EH (cell line): ENCODE data around the gene B4GALT2.

ENCODE experiments used
- DNase-seq: peaks from one replicate; pipeline ENCODE4 v3.0.0-alpha.2; 2015; ENCODE audit warnings: low read depth

Gene B4GALT2

DNA sequence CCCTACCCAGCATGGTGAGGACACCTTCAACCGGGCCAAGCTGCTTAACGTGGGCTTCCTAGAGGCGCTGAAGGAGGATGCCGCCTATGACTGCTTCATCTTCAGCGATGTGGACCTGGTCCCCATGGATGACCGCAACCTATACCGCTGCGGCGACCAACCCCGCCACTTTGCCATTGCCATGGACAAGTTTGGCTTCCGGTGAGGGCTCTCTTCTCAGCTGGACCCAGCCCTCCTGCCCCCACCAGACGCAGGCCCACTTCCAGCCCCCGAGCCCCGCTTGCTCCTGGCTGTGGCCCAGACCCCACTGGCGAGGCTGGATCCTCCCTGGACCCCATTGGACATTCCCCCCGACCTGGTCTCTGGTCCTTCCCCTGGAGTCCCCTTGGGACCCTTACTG is 5.8 kb downstream of the B4GALT2 start:
- no peak for DNase-seq

- peak; percentile 12 for DNase-seq
Observed at GRCh38 chr1:43985984-43986595, 7.1 kb downstream of the B4GALT2 start.

GRCh38 chr1:43986712-43987111 is 7.7 kb downstream of the B4GALT2 start:
- DNase-seq: peak; percentile 34

DNA sequence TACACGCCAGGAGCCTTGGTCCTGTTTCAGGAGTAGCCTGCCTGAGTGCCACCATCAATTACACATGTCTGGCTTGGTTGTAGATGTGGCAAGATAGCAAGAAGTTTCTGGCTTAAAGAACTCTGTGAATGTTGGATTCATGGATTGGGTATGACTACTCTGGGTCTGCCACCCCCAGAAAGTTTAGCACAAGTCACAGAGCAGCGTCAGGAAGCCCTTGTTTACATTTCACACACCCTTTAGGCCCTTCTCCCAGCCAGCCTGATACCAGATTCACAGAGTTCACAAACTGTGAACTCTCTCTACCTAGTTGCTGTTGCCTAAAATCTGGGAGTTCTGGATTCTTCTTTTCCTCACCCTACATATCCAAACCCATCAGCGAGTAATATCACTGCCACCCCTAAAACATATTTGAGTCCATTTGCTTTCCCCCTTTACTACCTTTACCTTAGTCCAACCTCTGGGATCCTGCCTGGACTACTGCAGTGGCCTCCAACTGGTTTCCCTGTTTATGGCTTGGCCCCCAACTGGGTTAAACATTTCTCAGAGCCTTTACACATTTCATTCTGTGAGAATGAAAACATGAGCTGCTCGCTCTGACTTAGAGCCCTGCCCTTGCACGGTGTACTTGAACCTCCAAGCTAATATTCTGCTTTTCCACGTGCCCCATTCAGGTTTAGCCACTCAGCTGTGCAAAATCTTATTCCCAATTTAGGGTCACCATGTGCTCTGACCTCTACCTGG is 8.3 kb downstream of the B4GALT2 start:
- peak; percentile 67 for DNase-seq

- no peak for DNase-seq
Observed at GRCh38 chr1:43990271-43991199, 11.5 kb downstream of the B4GALT2 start.

- no peak for DNase-seq
Observed at GRCh38 chr1:43991200-43991475, 12.1 kb downstream of the B4GALT2 start.

DNA sequence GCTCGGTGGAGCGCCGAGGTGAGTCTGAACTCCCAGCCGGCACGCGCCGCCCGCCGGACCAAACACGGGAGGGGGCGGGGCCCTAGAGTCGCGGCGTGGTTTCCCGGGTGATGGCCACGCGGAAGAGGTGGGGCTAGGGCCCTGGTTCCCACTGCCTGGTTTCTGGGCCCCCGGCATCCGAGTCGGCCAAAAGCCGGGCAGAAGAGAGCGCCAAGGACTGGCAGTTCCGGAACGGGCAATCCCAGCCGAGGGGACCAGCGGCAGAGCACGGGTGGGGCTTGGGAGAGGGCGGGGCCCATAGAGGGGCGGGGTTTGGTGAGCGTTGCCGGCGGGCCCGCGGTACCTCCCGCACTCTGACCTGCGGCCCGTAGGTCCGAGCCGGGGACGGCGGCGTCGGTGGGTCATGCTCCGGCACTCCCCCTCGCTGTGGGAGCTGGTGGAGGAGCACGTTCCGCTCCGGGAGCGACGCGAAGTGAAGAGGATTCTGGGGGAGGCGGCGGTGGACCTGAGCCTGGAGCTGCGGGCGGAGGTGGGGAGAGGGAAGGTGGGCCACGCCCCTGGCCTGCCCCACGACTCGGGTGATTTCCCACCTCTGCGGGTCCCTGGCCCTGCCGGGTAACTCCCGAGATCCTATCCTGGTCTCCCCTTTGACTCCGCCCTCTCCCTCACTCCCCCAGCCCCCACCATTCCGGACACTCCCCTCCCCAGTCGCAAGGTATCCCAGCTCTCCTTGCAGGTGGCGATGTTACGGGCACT is 12.6 kb downstream of the B4GALT2 start, which contains the start of gene CCDC24:
Gene CCDC24 (plus strand): TSS at position 124 of the 756 bp plus-strand sequence. CDS start 280 bp downstream, at position 404.
- peak; percentile 91 for DNase-seq

DNA sequence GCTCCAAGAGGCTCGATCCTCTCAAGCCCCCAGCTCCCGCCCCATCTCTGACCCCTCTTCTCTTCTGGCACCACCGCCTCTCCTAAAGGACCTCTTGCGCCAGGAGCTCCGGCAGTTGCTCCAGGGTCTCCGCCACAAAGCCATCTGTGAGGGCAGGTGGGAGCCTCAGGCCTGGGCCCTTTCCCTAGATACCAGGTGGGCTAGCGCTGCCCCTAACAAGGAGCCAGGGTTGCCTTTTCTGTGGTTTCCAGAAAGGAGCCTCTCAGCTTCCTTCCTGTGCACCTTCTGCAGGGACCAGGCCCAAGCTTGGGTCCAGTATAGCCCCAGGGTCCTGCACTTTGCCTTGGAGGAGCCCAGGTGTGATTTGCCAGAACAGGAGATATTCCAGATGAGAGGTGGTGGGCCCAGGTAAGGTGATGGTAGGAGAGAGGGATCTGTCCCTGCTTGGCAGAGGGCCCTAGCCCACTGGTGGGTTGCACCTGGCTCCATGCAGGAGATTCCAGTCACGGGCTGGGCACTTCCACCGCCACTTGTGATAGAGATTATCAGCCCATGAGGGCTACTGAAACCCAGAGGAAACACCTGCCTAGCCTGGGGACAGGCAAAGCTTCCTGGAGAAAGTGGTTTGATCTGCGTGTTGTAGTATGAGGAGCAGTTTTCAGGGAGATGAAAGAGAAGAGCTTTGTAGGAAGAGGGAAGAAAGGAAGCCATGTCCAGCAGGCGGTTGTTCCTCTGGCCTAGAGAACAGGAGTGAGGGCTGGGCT is 13.4 kb downstream of the B4GALT2 start:
- no peak for DNase-seq

DNA sequence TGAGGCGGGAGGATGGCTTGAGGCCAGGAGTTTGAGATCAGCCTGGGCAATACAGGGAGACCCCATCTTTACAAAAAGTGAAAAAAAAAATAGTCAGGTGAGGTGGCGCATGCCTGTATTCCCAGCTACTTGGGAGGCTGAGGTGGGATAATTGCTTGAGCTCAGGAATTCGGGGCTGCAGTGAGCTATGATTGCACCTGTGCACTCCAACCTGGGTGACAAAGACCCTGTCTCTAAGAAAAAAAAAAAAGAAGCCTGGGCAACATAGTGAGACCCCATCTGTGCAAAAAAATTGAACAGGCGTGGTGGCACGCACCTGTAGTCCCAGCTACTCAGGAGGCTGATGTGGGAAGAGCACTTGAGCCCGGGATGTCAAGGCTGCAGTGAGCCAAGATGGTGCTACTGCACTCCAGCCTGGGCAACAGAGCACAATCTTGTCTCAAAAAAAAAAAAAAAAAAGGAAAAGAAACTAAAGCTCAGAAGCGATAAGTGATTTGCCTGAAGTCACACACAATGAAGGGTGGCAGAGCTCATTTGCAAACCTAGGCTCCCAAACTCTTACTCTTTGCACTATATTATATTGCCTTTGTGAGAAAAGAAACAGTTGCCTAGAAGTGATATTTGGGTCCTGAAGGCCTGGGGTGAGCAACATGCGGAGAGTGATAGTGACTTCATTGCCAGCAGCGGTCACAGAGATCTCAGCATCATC is 14.3 kb downstream of the B4GALT2 start:
- no peak for DNase-seq

DNA sequence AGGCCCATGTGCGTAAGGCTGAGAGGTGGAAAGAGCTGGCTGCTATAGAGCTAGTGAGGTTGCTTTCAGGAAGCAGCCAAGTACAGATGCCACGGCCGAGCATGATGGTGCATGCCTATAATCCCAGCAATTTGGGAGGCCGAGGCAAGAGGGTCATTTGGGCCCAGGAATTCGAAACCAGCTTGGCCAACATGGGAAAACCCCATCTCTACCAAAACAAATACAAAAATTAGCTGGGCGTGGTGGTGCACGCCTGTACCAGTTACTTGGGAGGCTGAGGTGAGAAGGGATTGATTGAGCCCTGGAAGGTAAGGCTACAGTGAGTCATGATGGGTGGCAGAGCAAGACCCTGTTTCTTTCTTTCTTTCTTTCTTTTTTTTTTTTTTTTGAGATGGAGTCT is 15.1 kb downstream of the B4GALT2 start:
- DNase-seq: no peak

DNA sequence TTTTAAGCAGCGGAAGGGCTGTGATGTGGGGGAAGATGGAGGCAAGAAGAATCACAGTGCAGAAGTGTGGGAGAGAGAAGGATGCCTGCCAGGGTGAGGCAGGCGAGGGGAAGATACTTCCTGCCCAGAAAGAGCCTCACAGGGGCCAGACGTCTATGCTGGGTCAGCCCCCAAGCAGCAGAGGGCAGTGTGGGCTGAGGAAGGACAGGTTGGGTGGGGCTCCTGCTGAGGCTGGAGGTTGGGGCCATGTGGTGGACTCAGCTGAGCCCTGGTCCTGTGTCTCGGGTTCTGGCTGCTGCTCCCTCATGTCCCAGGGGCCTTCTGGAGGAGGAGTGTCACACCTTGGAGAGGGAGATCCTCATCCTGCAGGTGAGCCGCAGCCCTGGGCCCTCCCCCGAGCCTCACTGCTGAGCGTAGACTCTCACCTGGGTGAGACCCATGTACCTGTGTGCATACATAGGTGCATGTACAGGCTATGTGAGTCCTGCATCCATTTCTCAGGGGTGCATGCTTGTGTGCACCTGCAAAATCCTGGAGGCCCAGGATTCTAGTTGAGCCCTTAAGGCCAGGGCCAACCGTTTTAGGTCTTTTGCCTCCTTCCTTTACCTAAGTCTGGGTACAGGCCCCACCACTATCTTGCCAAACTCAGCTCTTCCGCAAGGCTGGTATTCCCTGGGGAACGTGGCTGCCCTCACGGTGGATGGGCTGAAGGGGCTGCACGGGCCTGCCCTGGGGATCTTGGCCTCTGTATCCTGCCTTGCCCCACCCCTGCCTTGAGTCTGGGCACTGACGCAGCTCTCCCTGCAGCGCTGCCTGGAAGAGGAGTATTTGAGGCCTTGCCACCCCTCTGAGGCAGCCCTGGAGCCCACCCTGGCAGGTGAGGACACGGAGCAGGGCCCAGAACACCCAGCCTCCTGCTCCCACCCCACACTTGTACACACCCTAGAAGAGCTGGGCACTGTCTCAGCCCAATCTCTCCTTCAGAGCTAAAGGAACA is 16.1 kb downstream of the B4GALT2 start:
- DNase-seq: peak; percentile 48

- no peak for DNase-seq
Observed at GRCh38 chr1:43995984-43996732, 17.1 kb downstream of the B4GALT2 start.

DNA sequence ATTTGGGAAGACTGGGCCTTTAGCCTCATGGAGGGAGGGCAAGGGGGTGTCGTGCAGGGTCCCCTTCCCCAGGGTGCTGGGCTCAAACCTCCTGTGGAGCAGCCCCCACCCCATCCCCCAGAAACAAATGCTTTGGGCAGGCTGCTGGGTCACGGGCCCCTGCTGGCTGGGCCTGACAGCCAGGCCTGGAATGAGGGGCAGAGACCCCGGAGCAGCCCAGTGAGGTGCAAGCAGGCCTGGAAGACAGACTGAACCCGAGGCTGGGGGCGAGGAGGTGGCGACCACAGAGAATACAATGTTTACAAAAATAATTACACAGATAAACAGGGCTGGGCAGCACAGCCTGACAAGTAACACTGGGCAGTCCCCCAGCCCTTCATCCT is 17.7 kb downstream of the B4GALT2 start:
- DNase-seq: no peak

DNA sequence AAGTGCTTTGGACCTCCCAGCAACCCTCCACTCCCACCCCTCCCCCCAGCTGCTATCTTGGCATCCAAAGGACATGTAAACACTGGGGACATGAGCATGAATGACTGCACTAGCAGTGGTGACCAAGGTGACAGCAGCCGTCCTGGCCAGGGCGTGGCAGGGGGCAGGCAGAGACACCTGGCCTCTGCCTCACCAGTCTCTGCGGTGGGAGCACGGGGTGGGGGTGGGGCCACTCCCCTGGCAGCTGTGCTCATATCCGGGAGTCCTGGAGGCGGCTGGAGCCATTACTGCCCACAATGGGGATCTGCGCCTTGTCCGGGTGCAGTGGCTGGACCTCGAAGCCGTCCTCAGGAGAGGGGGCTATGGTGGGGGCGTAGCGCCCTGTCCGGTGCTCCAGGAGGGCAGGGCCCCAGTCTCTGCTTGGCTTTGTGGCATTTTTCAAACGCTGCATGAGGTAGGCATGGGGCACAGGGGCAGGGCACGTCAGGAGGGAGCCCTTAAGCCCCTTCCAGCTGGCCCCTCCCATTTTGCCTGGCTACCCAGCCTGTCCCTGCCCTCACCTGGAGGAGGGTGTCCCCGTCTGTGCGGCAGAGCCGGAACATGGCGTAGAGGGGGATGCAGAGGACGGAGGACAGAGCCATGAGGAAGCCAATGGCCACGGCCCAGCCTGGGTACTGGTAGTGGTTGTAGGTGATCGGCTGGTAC is 18.4 kb downstream of the B4GALT2 start:
- DNase-seq: no peak

- DNase-seq: no peak
Observed at GRCh38 chr1:43998000-43998378, 19.0 kb downstream of the B4GALT2 start.

DNA sequence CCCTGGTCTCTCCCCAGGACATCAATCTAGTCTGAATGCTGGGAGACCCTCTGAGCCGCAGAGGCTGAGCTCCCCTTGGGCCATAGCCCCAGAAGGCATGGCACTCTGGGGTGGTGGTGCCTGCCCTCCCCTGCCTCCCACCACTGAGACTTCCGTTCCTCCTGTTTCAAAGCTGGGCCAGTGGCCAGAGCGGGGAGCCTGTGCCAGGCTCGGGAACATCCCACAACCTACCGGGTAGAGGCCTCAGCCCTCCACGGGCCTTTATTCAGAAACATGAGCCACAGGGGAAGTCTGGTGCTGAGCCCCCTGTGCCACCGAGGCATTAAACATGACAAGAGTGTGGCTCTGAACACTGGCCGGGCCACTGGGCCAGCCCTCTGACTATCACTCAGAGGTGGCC is 20.4 kb downstream of the B4GALT2 start:
- no peak for DNase-seq

DNA sequence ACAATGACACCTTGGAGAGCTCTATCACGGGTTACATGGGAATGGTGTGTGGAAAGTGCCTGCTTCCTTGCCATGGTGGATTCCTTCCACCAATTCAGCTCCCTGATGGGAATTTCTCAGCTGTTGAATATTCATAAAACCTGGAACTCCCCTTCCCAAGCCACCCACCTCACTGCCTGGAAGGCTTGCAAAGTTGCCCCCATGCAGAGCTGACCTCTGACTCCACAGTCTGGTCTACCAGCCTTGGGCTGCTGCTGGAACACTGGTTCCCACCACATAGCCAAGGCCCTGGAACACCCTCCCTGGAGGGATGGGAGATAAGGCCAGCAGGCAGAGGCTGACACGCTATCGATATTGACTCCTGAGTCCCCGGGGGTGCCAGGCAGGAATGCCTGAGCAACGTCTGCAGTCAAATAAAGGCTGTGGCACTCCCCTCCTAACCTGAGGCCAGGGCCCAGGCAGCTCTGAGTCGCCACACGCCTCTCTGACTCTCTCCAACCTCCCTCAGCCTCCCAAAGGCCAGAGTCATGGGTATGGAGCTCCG is 21.2 kb downstream of the B4GALT2 start:
- DNase-seq: no peak

DNA sequence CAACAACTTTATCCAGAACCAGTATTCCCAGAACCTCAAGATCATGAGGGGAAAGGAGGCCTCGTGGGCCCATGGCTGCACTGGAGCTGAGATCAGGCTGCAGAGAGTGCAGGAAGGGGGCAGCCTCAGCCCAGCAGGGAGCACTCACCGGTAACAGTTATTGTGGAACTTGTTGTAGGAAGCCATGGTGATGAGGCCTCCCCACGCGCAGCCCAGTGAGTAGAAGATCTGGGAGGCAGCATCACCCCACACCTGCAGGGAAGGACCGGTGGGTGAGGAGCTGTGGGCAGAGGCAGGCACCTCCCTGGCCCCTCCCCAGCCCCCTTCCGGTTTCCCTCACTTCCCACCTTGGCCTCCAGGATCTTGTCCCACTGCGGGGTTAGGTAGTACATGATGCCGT is 23.2 kb downstream of the B4GALT2 start:
- DNase-seq: no peak
